ENCODE measurements around the gene ATP8B4.

The ATP8B4 gene

GRCh38 chr15:49915822-49916221 lies 203.2 kb downstream of the ATP8B4 start:
- DNase-seq (ENCODE audit: low read depth), result no peak
- TF ChIP-seq CTCF (conservative IDR thresholded peaks at IDR 0.05; ENCODE audit: low read depth, low read length), result no peak
- H3K4me3 ChIP-seq (ENCODE audit: low read depth, low read length), result no peak overlapping the region

- no peak for TF ChIP-seq CTCF (conservative IDR thresholded peaks at IDR 0.05; ENCODE audit: low read depth, low read length)
- H3K4me3 ChIP-seq (ENCODE audit: low read depth, low read length), result no peak overlapping the region
- no peak for DNase-seq (ENCODE audit: low read depth)
These were observed 210.1 kb downstream of the ATP8B4 start for GRCh38 chr15:49908933-49909295.

GRCh38 chr15:49908236-49908932 lies 210.6 kb downstream of the ATP8B4 start:
- DNase-seq (ENCODE audit: low read depth), result no peak
- TF ChIP-seq CTCF (conservative IDR thresholded peaks at IDR 0.05; ENCODE audit: low read depth, low read length), result no peak
- H3K4me3 ChIP-seq (ENCODE audit: low read depth, low read length), result no peak overlapping the region

GRCh38 chr15:49906966-49907365 lies 212.1 kb downstream of the ATP8B4 start:
- TF ChIP-seq CTCF (conservative IDR thresholded peaks at IDR 0.05; ENCODE audit: low read depth, low read length), result no peak
- no peak for DNase-seq (ENCODE audit: low read depth)
- H3K4me3 ChIP-seq (ENCODE audit: low read depth, low read length), result no peak overlapping the region

GRCh38 chr15:49905221-49905620 lies 213.8 kb downstream of the ATP8B4 start:
- DNase-seq (ENCODE audit: low read depth), result no peak
- no peak overlapping the region for H3K4me3 ChIP-seq (ENCODE audit: low read depth, low read length)
- TF ChIP-seq CTCF (conservative IDR thresholded peaks at IDR 0.05; ENCODE audit: low read depth, low read length), result no peak

GRCh38 chr15:49904296-49904695 lies 214.7 kb downstream of the ATP8B4 start:
- no peak overlapping the region for H3K4me3 ChIP-seq (ENCODE audit: low read depth, low read length)
- DNase-seq (ENCODE audit: low read depth), result no peak
- no peak for TF ChIP-seq CTCF (conservative IDR thresholded peaks at IDR 0.05; ENCODE audit: low read depth, low read length)

Data from choroid plexus epithelial cell (primary cell).